HG03196 (cell line): ENCODE results near the gene PARD3.
"Not testable (repeated sequence)": the region's sequence is repeated elsewhere in the genome, so short reads cannot be mapped to it uniquely, and the experiment has no call there.

Source experiments
- ATAC-seq: cut with Tn5 transposase; IDR thresholded peaks from one replicate; pipeline ENCODE4 v1.9.1; 2021; ENCODE audit not compliant: unreplicated experiment

The PARD3 gene

GRCh38 chr10:34768261-34768971, 46.7 kb downstream of the PARD3 start:
- ATAC-seq = no peak

GRCh38 chr10:34766811-34767494, 48.1 kb downstream of the PARD3 start:
- ATAC-seq = no peak

- ATAC-seq = no peak
Observed at GRCh38 chr10:34766266-34766600, 48.9 kb downstream of the PARD3 start.

- ATAC-seq = no peak
Observed at GRCh38 chr10:34764472-34764946, 50.6 kb downstream of the PARD3 start.

GRCh38 chr10:34762603-34763299, 52.3 kb downstream of the PARD3 start:
- ATAC-seq = no peak

- no peak for ATAC-seq
Observed at GRCh38 chr10:34762156-34762555, 52.9 kb downstream of the PARD3 start.

- no peak for ATAC-seq
Observed at GRCh38 chr10:34761453-34761852, 53.6 kb downstream of the PARD3 start.

GRCh38 chr10:34760606-34761005, 54.5 kb downstream of the PARD3 start:
- no peak for ATAC-seq

- no peak for ATAC-seq
Observed at GRCh38 chr10:34759837-34760215, 55.3 kb downstream of the PARD3 start.

- ATAC-seq = no peak
Observed at GRCh38 chr10:34759161-34759836, 55.8 kb downstream of the PARD3 start.

GRCh38 chr10:34758447-34758996, 56.6 kb downstream of the PARD3 start:
- peak; percentile 79 for ATAC-seq

- no peak for ATAC-seq
Observed at GRCh38 chr10:34757933-34758332, 57.2 kb downstream of the PARD3 start.

- ATAC-seq = not testable (repeated sequence)
Observed at GRCh38 chr10:34757181-34757580, 57.9 kb downstream of the PARD3 start.

GRCh38 chr10:34756584-34756983, 58.5 kb downstream of the PARD3 start:
- no peak for ATAC-seq

GRCh38 chr10:34753014-34753757, 61.9 kb downstream of the PARD3 start:
- no peak for ATAC-seq

- ATAC-seq = no peak
Observed at GRCh38 chr10:34751272-34751671, 63.8 kb downstream of the PARD3 start.

- not testable (repeated sequence) for ATAC-seq
Observed at GRCh38 chr10:34750795-34751194, 64.3 kb downstream of the PARD3 start.

- ATAC-seq = no peak
Observed at GRCh38 chr10:34748767-34749166, 66.3 kb downstream of the PARD3 start.

GRCh38 chr10:34748357-34748756, 66.7 kb downstream of the PARD3 start:
- ATAC-seq = no peak

- ATAC-seq = no peak
Observed at GRCh38 chr10:34746094-34746493, 69.0 kb downstream of the PARD3 start.
